ENCODE results near the gene IMP4. TPM values are rescaled to one million over a fixed set of nuclear protein-coding genes. Genes with fewer than 3 reads are reported as not detected.

Gene IMP4
- total and polyA plus RNA-seq, 10 of the 15 experiments (the other 5 are each of a cell fraction or from before 2014, with no cell fraction given) = 41.4 to 242 (median 166) TPM

DNA sequence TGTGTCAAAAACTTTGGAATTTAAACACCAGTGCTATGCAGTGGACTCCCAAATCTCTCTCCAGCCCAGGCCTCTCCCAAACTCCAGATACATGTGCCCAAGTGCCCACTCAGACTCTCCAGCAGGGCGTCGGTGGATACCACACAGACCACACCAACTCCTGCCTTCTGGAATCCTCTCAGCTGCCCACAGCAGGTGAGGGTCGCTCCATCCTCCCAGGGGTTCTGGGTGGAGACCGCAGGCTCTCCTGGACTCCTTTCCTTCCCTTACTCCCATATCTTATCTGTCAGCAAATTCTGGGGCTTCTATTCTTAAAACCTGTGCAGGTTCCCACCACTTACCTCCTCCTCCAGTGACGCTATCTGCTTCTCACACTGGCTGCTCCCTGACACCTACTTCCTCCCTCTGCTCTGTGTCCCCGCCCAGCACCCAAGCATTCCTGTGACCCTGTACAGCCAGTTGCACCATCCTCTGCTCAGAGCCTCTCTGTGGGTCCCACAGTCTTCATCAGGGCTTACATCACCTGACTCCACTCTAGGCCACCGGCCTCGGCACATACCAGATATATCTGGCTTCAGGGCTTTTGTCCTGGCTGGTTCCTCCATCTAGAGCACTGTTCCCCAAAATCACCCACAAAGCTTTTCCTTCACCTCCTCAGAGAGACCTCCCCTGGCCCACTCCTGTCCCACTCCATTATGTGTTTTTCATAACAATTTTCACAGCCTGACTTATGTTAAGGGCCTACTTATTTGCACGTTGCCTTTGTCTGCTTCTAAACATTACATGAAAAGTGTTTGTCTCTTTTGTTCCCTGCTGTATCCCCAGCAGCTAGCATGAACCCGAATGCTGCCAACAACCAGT, 2.6 kb upstream of the IMP4 start:
- RAD21 ChIA-PET (ENCODE audit: unreplicated experiment) = interaction anchor here (5.0 kb wide), 1 partner anchor 33 kb away, joined by 34 read pairs; no protein-coding TSS in a partner anchor
- 94% methylated on average over 10 of the region's 10 CpGs for WGBS (ENCODE audit: insufficient coverage, insufficient replicate concordance, low lambda C conversion rate, missing lambda C conversion rate)
- H3K9ac ChIP-seq (ENCODE audit: control insufficient read depth, insufficient read depth, low read length) = no peak overlapping the region
- in situ Hi-C loops (cut with MboI) = loop anchor here (5.0 to 25.0 kb wide), 4 partner anchors 158 to 1472 kb away; partner anchors contain the start of genes MZT2B and SMPD4
- CTCF ChIA-PET = interaction anchor here (3.2 kb wide), 2 partner anchors 8 to 33 kb away, joined by 34 to 38 read pairs; no protein-coding TSS in a partner anchor
- H4K20me1 ChIP-seq (ENCODE audit: control insufficient read depth, insufficient read depth) = no peaks in the 10 kb centered on the region
- H2AFZ ChIP-seq (ENCODE audit: control insufficient read depth, low read depth, low read length) = no peak overlapping the region
- no TSS peak for BruUV-seq (replicated peaks)
- no peak overlapping the region for H3K27ac ChIP-seq (ENCODE audit: control insufficient read depth, insufficient read depth)
- H3K9me3 ChIP-seq (replicated peaks; ENCODE audit: control insufficient read depth, insufficient read depth, low read length) = no peaks in the 10 kb centered on the region; the same call in 2 of the 3 replicates
- H3K27me3 ChIP-seq (replicated peaks in 1 of 2; ENCODE audit: control insufficient read depth in 2 of 2, insufficient read depth in 2 of 2, low read length in 1 of 2) = no peaks in the 10 kb centered on the region
- peaks cover 5 to 6% of the 10 kb centered on the region in 2 experiments for H3K36me3 ChIP-seq (ENCODE audit: control insufficient read depth in 2 of 2, insufficient read depth in 2 of 2, low read length in 1 of 2)
- FAIRE-seq = no peak
- no peak overlapping the region for H3K4me3 ChIP-seq
- POLR2A ChIA-PET = interaction anchor here (0.6 kb wide), 1 partner anchor 160 kb away, joined by 6 read pairs; no protein-coding TSS in a partner anchor
- H3K4me1 ChIP-seq (ENCODE audit: control insufficient read depth, insufficient read depth, low read length) = 0 out of 2 replicates have a peak, but pooled peaks cover 6% of the 10 kb centered on the region
- ATAC-seq = no peak
- no peak for DNase-seq (ENCODE audit: low read depth, low spot score)
- no peak overlapping the region for H3K4me2 ChIP-seq (ENCODE audit: control insufficient read depth, insufficient read depth)
- no peak for TF ChIP-seq TCF12 (IDR thresholded peaks at IDR 0.05; ENCODE audit: low read depth, low read length)
- TF ChIP-seq POLR2A (IDR thresholded peaks at IDR 0.05; ENCODE audit: low read depth, low read length) = no peak
- TF ChIP-seq BHLHE40 (IDR thresholded peaks at IDR 0.05; ENCODE audit: borderline replicate concordance in 1 of 2, low read depth in 2 of 2, low read length in 1 of 2) = no peak
- TF ChIP-seq BMI1 (IDR thresholded peaks at IDR 0.05; ENCODE audit: borderline replicate concordance) = no peak
- no peak for TF ChIP-seq RAD21 (IDR thresholded peaks at IDR 0.05; ENCODE audit: insufficient read depth, low read depth, low read length)
- no peak for TF ChIP-seq ZNF207 (IDR thresholded peaks at IDR 0.05; ENCODE audit: borderline replicate concordance)
- peaks cover 23% of the 10 kb centered on the region for H3K79me2 ChIP-seq (ENCODE audit: control insufficient read depth, insufficient read depth, low read length)
- intact Hi-C loops (cut with micrococcal nuclease; ENCODE audit: unreplicated experiment) = loop anchor here (10.0 kb wide), 3 partner anchors 315 to 1805 kb away; partner anchors contain the start of gene PLEKHB2
- SMC1A ChIA-PET (ENCODE audit: uncharacterized antibody, unreplicated experiment) = interaction anchor here (1.3 to 3.7 kb wide), 4 partner anchors 8 to 37 kb away, joined by 5 to 24 read pairs (median 16); no protein-coding TSS in a partner anchor

All from GM12878 (cell line).